HEK293 (cell line): Measurements from ENCODE around the gene FBXL7.

Experiments used
- GLIS2 ChIP-seq: fragments of 450-650 bp; formaldehyde crosslinking; IDR thresholded peaks from 2 replicates; pipeline ENCODE4 v1.5.1; 2016; ENCODE audit warnings: missing biosample characterization, missing genetic modification characterization
- REST ChIP-seq: fragments of 450-650 bp; formaldehyde crosslinking; IDR thresholded peaks from 2 replicates; pipeline ENCODE4 v1.5.1; 2016; ENCODE audit warnings: missing biosample characterization, missing genetic modification characterization
- WT1 ChIP-seq: fragments of 450-650 bp; formaldehyde crosslinking; IDR thresholded peaks from 2 replicates; pipeline ENCODE4 v1.5.1; 2016; ENCODE audit warnings: missing biosample characterization, missing genetic modification characterization
- ZNF112 ChIP-seq: fragments of 450-650 bp; formaldehyde crosslinking; IDR thresholded peaks from 2 replicates; pipeline ENCODE4 v1.5.0; 2017; ENCODE audit warnings: missing biosample characterization, missing genetic modification characterization
- ZNF121 ChIP-seq: fragments of 450-650 bp; formaldehyde crosslinking; IDR thresholded peaks from 2 replicates; pipeline ENCODE4 v1.5.1; 2016; ENCODE audit warnings: missing biosample characterization, missing genetic modification characterization
- ZNF23 ChIP-seq: fragments of 450-650 bp; formaldehyde crosslinking; IDR thresholded peaks from 2 replicates; pipeline ENCODE4 v1.5.1; 2016; ENCODE audit warnings: missing biosample characterization, missing genetic modification characterization, borderline replicate concordance
- ZNF449 ChIP-seq: fragments of 450-650 bp; formaldehyde crosslinking; IDR thresholded peaks from 2 replicates; pipeline ENCODE4 v1.5.1; 2017; ENCODE audit warnings: missing biosample characterization, mild to moderate bottlenecking, missing genetic modification characterization, moderate library complexity
- ZNF510 ChIP-seq: fragments of 450-650 bp; formaldehyde crosslinking; IDR thresholded peaks from 2 replicates; pipeline ENCODE4 v1.5.1; 2018; ENCODE audit warnings: mild to moderate bottlenecking, missing genetic modification characterization, missing biosample characterization; ENCODE audit not compliant: insufficient replicate concordance
- ZNF747 ChIP-seq: fragments of 450-650 bp; formaldehyde crosslinking; IDR thresholded peaks from 2 replicates; pipeline ENCODE4 v1.5.1; 2016; ENCODE audit warnings: missing biosample characterization, missing genetic modification characterization
- TF ChIP-seq, protein P1 (sequence below): fragments of 450-650 bp; formaldehyde crosslinking; IDR thresholded peaks from 2 replicates; pipeline ENCODE4 v1.5.1; 2016; ENCODE audit warnings: missing biosample characterization, missing genetic modification characterization
- TF ChIP-seq, protein P2 (sequence below): fragments of 450-650 bp; formaldehyde crosslinking; IDR thresholded peaks from 2 replicates; pipeline ENCODE4 v1.5.1; 2016; ENCODE audit warnings: missing biosample characterization, missing genetic modification characterization
- TF ChIP-seq, protein P3 (sequence below): fragments of 450-650 bp; formaldehyde crosslinking; IDR thresholded peaks from 2 replicates; pipeline ENCODE4 v1.5.1; 2016; ENCODE audit warnings: missing biosample characterization, missing genetic modification characterization
- TF ChIP-seq, protein P4 (sequence below): fragments of 450-650 bp; formaldehyde crosslinking; IDR thresholded peaks from 2 replicates; pipeline ENCODE4 v1.5.1; 2017; ENCODE audit warnings: missing biosample characterization, missing genetic modification characterization
- TF ChIP-seq, protein P5 (sequence below): fragments of 450-650 bp; IDR thresholded peaks from 2 replicates; pipeline ENCODE4 v1.5.1; 2018; ENCODE audit warnings: missing biosample characterization, mild to moderate bottlenecking, missing genetic modification characterization

- TF ChIP-seq WT1 (tag by site-specific recombination): no peak
- no peak for TF ChIP-seq GLIS2
- no peak for TF ChIP-seq ZNF23 (tag by site-specific recombination)
- TF ChIP-seq, protein P1, sequence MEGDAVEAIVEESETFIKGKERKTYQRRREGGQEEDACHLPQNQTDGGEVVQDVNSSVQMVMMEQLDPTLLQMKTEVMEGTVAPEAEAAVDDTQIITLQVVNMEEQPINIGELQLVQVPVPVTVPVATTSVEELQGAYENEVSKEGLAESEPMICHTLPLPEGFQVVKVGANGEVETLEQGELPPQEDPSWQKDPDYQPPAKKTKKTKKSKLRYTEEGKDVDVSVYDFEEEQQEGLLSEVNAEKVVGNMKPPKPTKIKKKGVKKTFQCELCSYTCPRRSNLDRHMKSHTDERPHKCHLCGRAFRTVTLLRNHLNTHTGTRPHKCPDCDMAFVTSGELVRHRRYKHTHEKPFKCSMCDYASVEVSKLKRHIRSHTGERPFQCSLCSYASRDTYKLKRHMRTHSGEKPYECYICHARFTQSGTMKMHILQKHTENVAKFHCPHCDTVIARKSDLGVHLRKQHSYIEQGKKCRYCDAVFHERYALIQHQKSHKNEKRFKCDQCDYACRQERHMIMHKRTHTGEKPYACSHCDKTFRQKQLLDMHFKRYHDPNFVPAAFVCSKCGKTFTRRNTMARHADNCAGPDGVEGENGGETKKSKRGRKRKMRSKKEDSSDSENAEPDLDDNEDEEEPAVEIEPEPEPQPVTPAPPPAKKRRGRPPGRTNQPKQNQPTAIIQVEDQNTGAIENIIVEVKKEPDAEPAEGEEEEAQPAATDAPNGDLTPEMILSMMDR (tag by site-specific recombination): no peak
- TF ChIP-seq, protein P2, sequence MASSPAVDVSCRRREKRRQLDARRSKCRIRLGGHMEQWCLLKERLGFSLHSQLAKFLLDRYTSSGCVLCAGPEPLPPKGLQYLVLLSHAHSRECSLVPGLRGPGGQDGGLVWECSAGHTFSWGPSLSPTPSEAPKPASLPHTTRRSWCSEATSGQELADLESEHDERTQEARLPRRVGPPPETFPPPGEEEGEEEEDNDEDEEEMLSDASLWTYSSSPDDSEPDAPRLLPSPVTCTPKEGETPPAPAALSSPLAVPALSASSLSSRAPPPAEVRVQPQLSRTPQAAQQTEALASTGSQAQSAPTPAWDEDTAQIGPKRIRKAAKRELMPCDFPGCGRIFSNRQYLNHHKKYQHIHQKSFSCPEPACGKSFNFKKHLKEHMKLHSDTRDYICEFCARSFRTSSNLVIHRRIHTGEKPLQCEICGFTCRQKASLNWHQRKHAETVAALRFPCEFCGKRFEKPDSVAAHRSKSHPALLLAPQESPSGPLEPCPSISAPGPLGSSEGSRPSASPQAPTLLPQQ (tag by site-specific recombination): no peak
- TF ChIP-seq, protein P3, sequence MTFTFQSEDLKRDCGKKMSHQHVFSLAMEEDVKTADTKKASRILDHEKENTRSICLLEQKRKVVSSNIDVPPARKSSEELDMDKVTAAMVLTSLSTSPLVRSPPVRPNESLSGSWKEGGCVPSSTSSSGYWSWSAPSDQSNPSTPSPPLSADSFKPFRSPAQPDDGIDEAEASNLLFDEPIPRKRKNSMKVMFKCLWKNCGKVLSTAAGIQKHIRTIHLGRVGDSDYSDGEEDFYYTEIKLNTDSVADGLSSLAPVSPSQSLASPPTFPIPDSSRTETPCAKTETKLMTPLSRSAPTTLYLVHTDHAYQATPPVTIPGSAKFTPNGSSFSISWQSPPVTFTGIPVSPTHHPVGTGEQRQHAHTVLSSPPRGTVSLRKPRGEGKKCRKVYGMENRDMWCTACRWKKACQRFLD (tag by site-specific recombination): no peak
- TF ChIP-seq ZNF747 (tag by site-specific recombination): no peak
- no peak for TF ChIP-seq ZNF121 (tag by site-specific recombination)
- TF ChIP-seq, protein P4, sequence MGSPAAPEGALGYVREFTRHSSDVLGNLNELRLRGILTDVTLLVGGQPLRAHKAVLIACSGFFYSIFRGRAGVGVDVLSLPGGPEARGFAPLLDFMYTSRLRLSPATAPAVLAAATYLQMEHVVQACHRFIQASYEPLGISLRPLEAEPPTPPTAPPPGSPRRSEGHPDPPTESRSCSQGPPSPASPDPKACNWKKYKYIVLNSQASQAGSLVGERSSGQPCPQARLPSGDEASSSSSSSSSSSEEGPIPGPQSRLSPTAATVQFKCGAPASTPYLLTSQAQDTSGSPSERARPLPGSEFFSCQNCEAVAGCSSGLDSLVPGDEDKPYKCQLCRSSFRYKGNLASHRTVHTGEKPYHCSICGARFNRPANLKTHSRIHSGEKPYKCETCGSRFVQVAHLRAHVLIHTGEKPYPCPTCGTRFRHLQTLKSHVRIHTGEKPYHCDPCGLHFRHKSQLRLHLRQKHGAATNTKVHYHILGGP (tag by site-specific recombination): no peak
- no peak for TF ChIP-seq ZNF449
- no peak for TF ChIP-seq ZNF112 (tag by site-specific recombination)
- TF ChIP-seq, protein P5, sequence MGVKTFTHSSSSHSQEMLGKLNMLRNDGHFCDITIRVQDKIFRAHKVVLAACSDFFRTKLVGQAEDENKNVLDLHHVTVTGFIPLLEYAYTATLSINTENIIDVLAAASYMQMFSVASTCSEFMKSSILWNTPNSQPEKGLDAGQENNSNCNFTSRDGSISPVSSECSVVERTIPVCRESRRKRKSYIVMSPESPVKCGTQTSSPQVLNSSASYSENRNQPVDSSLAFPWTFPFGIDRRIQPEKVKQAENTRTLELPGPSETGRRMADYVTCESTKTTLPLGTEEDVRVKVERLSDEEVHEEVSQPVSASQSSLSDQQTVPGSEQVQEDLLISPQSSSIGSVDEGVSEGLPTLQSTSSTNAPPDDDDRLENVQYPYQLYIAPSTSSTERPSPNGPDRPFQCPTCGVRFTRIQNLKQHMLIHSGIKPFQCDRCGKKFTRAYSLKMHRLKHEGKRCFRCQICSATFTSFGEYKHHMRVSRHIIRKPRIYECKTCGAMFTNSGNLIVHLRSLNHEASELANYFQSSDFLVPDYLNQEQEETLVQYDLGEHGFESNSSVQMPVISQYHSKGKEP (tag by site-specific recombination): no peak
- TF ChIP-seq REST: no peak
- no peak for TF ChIP-seq ZNF510 (tag by site-specific recombination)
Measured at GRCh38 chr5:15835514-15835913, 335.5 kb downstream of the FBXL7 start.
